Breast epithelium (tissue), 3 donors: ENCODE data around the gene FAM151A.

Experiments used
- POLR2A ChIP-seq: fragments of 450-650 bp; IDR thresholded peaks from one replicate; pipeline ENCODE4 v1.6.1; 2016; ENCODE audit warnings: antibody characterized with exemption, mild to moderate bottlenecking, moderate library complexity
- POLR2AphosphoS5 ChIP-seq, 3 donors: sonication (generic); formaldehyde crosslinking; IDR thresholded peaks; one replicate each; pipeline ENCODE4 v1.6.1; 2017; ENCODE audit warnings: antibody characterized with exemption in 3 of 3
- TF ChIP-seq, protein P1 (sequence below), 3 donors: fragments of 450-650 bp; IDR thresholded peaks; one replicate each; pipeline ENCODE4 v1.5.1; 2016 to 2017; ENCODE audit warnings: antibody characterized with exemption in 3 of 3, mild to moderate bottlenecking in 3 of 3, moderate library complexity in 3 of 3

GRCh38 chr1:54604051-54604450 lies 19.3 kb downstream of the FAM151A start:
- TF ChIP-seq, protein P1, sequence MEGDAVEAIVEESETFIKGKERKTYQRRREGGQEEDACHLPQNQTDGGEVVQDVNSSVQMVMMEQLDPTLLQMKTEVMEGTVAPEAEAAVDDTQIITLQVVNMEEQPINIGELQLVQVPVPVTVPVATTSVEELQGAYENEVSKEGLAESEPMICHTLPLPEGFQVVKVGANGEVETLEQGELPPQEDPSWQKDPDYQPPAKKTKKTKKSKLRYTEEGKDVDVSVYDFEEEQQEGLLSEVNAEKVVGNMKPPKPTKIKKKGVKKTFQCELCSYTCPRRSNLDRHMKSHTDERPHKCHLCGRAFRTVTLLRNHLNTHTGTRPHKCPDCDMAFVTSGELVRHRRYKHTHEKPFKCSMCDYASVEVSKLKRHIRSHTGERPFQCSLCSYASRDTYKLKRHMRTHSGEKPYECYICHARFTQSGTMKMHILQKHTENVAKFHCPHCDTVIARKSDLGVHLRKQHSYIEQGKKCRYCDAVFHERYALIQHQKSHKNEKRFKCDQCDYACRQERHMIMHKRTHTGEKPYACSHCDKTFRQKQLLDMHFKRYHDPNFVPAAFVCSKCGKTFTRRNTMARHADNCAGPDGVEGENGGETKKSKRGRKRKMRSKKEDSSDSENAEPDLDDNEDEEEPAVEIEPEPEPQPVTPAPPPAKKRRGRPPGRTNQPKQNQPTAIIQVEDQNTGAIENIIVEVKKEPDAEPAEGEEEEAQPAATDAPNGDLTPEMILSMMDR (IDR thresholded peaks at IDR 0.05) = no peak
- TF ChIP-seq POLR2AphosphoS5 (IDR thresholded peaks at IDR 0.05) = no peak
- TF ChIP-seq POLR2A = no peak
